ENCODE data around the gene GCHFR. TPM values are rescaled to one million over a fixed set of nuclear protein-coding genes. Genes with fewer than 3 reads are reported as not detected.
A peak's percentile ranks its signal among the peaks of the same experiment; 100 is the strongest.

Gene GCHFR
- total RNA-seq, 1 experiment from 2014 or later = 5.6 TPM

- H3K9me3 Mint-ChIP-seq (ENCODE audit: low read depth, unreplicated experiment) = no peaks in the 10 kb centered on the region
- CTCF ChIA-PET = interaction anchor here (0.5 to 1.0 kb wide), 4 partner anchors 9 to 482 kb away, joined by 3 to 15 read pairs (median 4); no protein-coding TSS in a partner anchor
- DNase-seq = peak; percentile 46
- BruUV-seq (replicated peaks) = no TSS peak
- no peaks in the 10 kb centered on the region for H3K27me3 Mint-ChIP-seq (ENCODE audit: unreplicated experiment)
- H3K4me1 Mint-ChIP-seq (ENCODE audit: low read depth, unreplicated experiment) = peaks cover 9% of the 10 kb centered on the region
- no peak overlapping the region for H3K27ac Mint-ChIP-seq (ENCODE audit: unreplicated experiment)
- no peak for TF ChIP-seq CTCF (IDR thresholded peaks at IDR 0.05; ENCODE audit: unreplicated experiment)
- peaks cover 31% of the 10 kb centered on the region for H3K36me3 Mint-ChIP-seq (ENCODE audit: insufficient read depth, unreplicated experiment)
- intact Hi-C loops (cut with micrococcal nuclease; ENCODE audit: unreplicated experiment) = no loop called here
- H3K4me3 Mint-ChIP-seq (ENCODE audit: low read depth, unreplicated experiment) = no peak overlapping the region
Observed at GRCh38 chr15:40776537-40777141, 12.8 kb downstream of the GCHFR start.

GRCh38 chr15:40782609-40783227 lies 18.9 kb downstream of the GCHFR start:
- Mint-ChIP-seq H3K27me3 (ENCODE audit: unreplicated experiment) (no peaks in the 10 kb centered on the region), H3K9me3 (ENCODE audit: low read depth, unreplicated experiment) (no peaks in the 10 kb centered on the region), H3K4me3 (ENCODE audit: low read depth, unreplicated experiment) (no peak overlapping the region), H3K27ac (ENCODE audit: unreplicated experiment) (peak overlapping the region; percentile 33), H3K36me3 (ENCODE audit: insufficient read depth, unreplicated experiment) (peaks cover 12% of the 10 kb centered on the region), H3K4me1 (ENCODE audit: low read depth, unreplicated experiment) (no peaks in the 10 kb centered on the region)
- DNase-seq = peak; percentile 85
- no TSS peak for BruUV-seq (replicated peaks)
- intact Hi-C loops (cut with micrococcal nuclease; ENCODE audit: unreplicated experiment) = loop anchor here (10.0 kb wide), 1 partner anchor 108 kb away; no protein-coding TSS in a partner anchor
- TF ChIP-seq CTCF (IDR thresholded peaks at IDR 0.05; ENCODE audit: unreplicated experiment) = peak; percentile 46
- CTCF ChIA-PET = interaction anchor here (0.9 to 2.2 kb wide), 5 partner anchors 14 to 214 kb away, joined by 4 to 15 read pairs (median 8); partner anchors contain the start of genes C15orf62 and RPUSD2

- TF ChIP-seq CTCF (IDR thresholded peaks at IDR 0.05; ENCODE audit: unreplicated experiment) = no peak
- no TSS peak for BruUV-seq (replicated peaks)
Observed at GRCh38 chr15:40785164-40785563, 21.3 kb downstream of the GCHFR start.

GRCh38 chr15:40785814-40786213 lies 21.9 kb downstream of the GCHFR start:
- no peak overlapping the region for H3K27ac Mint-ChIP-seq (ENCODE audit: unreplicated experiment)
- peaks cover 10% of the 10 kb centered on the region for H3K4me1 Mint-ChIP-seq (ENCODE audit: low read depth, unreplicated experiment)
- intact Hi-C loops (cut with micrococcal nuclease; ENCODE audit: unreplicated experiment) = loop anchor here (2.0 to 10.0 kb wide), 3 partner anchors 17 to 111 kb away; partner anchors contain the start of gene C15orf62
- DNase-seq = no peak
- CTCF ChIA-PET = interaction anchor here (1.0 to 3.1 kb wide), 5 partner anchors 9 to 109 kb away, joined by 4 to 22 read pairs (median 8); partner anchors contain the start of gene VPS18
- peaks cover 12% of the 10 kb centered on the region for H3K36me3 Mint-ChIP-seq (ENCODE audit: insufficient read depth, unreplicated experiment)
- no peaks in the 10 kb centered on the region for H3K27me3 Mint-ChIP-seq (ENCODE audit: unreplicated experiment)
- no peaks in the 10 kb centered on the region for H3K9me3 Mint-ChIP-seq (ENCODE audit: low read depth, unreplicated experiment)
- no peak overlapping the region for H3K4me3 Mint-ChIP-seq (ENCODE audit: low read depth, unreplicated experiment)
- no peak for TF ChIP-seq CTCF (IDR thresholded peaks at IDR 0.05; ENCODE audit: unreplicated experiment)
- BruUV-seq (replicated peaks) = no TSS peak

More at GRCh38 chr15:40785164-40785563, 21.3 kb downstream of the GCHFR start:
- no peak overlapping the region for H3K4me3 Mint-ChIP-seq (ENCODE audit: low read depth, unreplicated experiment)
- intact Hi-C loops (cut with micrococcal nuclease; ENCODE audit: unreplicated experiment) = loop anchor here (5.0 to 10.0 kb wide), 2 partner anchors 62 to 110 kb away; no protein-coding TSS in a partner anchor
- H3K36me3 Mint-ChIP-seq (ENCODE audit: insufficient read depth, unreplicated experiment) = peaks cover 12% of the 10 kb centered on the region
- H3K9me3 Mint-ChIP-seq (ENCODE audit: low read depth, unreplicated experiment) = no peaks in the 10 kb centered on the region
- H3K4me1 Mint-ChIP-seq (ENCODE audit: low read depth, unreplicated experiment) = peaks cover 10% of the 10 kb centered on the region
- CTCF ChIA-PET = interaction anchor here (0.7 to 3.1 kb wide), 4 partner anchors 8 to 109 kb away, joined by 5 to 22 read pairs (median 11); partner anchors contain the start of gene VPS18
- no peaks in the 10 kb centered on the region for H3K27me3 Mint-ChIP-seq (ENCODE audit: unreplicated experiment)
- H3K27ac Mint-ChIP-seq (ENCODE audit: unreplicated experiment) = no peak overlapping the region
- DNase-seq = no peak
